Mucosa of descending colon (tissue), 3 donors: ENCODE data around the gene FTO. TPM values are rescaled to one million over a fixed set of nuclear protein-coding genes. Genes with fewer than 3 reads are reported as not detected.

ENCODE experiments used
- ATAC-seq: fragments of 200-7000 bp; cut with Tn5 transposase; one replicate; pipeline ENCODE4 v1.9.1; 2020; ENCODE audit warnings: mild to moderate bottlenecking, moderate library complexity
- DNase-seq, 3 donors: peaks; one replicate each; pipeline ENCODE4 v3.0.0-alpha.2; 2020
- H3K36me3 ChIP-seq: fragments of 200-600 bp; one replicate; pipeline ENCODE4 v1.8.0; 2021; ENCODE audit warnings: low read depth, mild to moderate bottlenecking
- H3K4me1 ChIP-seq: fragments of 200-600 bp; one replicate; pipeline ENCODE4 v1.8.0; 2021; ENCODE audit warnings: low read depth, mild to moderate bottlenecking
- H3K4me3 ChIP-seq: fragments of 200-600 bp; one replicate; pipeline ENCODE4 v1.8.0; 2021; ENCODE audit warnings: mild to moderate bottlenecking
- H3K9me3 ChIP-seq: fragments of 200-600 bp; one replicate; pipeline ENCODE4 v1.8.0; 2021; ENCODE audit warnings: mild to moderate bottlenecking
- intact Hi-C, 2 donors: fragments of 100-400 bp; cut with DNase I in 1 of 2; cut with micrococcal nuclease in 1 of 2; formaldehyde crosslinking; loops; one replicate each; pipeline versions ENCODE4 v1.11.0 to v1.11.1; 2022; cut with DNase I, micrococcal nuclease
- total RNA-seq, 3 donors: library from RNA; stranded (reverse); fragmentation: NEBNext Ultra II Directional in 2 of 3; extraction: Animal tissue kit (Norgen Biotek cat#: 25700) in 2 of 3; gene quantifications; one replicate each; pipeline versions ENCODE4 v1.2.1 to v1.2.4, GENCODE V29; 2021 to 2023
- TF ChIP-seq, protein P1 (sequence below): fragments of 200-600 bp; IDR thresholded peaks from one replicate; pipeline ENCODE4 v1.8.0; 2022; ENCODE audit warnings: antibody characterized with exemption, mild to moderate bottlenecking
- donor health status: DM: no; HTN: no; CAD: no; lungs with moderate emphysema.
- donor health status: DM: no; HTN: no; CAD: no.
- donor health status: DM: no; HTN: yes; CAD: no.

The FTO gene
- total RNA-seq, 3 donors from 2014 or later = 38.0 to 81.7 (median 39.1) TPM

DNA sequence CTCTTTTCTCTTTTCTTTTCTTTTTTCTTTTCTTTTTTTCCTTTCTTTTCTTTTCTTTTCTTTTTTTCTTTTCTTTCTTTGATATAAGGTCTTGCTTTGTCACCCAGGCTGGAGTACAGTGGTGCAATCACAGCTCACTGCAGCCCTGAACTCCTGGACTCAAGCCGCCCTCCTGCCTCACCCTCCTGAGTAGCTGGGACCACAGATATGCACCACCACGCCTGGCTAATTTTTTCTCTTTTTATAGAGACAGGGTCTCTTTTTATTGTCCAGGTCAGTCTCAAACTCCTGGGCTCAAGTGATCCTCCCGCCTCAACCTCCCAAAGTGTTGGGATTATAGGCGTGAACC is 436.8 kb downstream of the FTO start:
- intact Hi-C loops = no loop called here

DNA sequence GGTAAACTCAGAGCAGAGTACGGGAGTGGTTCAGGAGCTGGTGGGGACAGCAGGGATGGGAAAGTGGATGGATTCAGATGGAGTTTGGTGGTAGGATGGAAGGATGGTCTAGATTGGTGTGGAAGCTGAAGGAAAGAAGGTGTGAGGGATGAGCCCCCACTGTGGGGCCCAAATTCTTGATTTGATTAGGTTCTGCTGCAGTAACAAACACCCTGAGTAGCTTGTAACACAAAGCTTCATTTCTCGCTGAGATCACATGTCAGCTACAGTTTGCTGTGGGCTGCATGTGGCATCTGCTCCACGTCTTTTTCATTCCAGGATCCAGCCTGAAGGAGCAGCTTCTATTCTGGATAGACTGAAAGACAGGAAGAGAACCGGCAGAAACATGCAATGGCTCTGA is 438.8 kb downstream of the FTO start:
- no peak overlapping the region for H3K4me3 ChIP-seq
- H3K4me1 ChIP-seq = no peaks in the 10 kb centered on the region
- intact Hi-C loops = no loop called here
- ATAC-seq (no peak), DNase-seq (no peak)
- no peaks in the 10 kb centered on the region for H3K9me3 ChIP-seq
- H3K36me3 ChIP-seq = no peaks in the 10 kb centered on the region
- TF ChIP-seq, protein P1, sequence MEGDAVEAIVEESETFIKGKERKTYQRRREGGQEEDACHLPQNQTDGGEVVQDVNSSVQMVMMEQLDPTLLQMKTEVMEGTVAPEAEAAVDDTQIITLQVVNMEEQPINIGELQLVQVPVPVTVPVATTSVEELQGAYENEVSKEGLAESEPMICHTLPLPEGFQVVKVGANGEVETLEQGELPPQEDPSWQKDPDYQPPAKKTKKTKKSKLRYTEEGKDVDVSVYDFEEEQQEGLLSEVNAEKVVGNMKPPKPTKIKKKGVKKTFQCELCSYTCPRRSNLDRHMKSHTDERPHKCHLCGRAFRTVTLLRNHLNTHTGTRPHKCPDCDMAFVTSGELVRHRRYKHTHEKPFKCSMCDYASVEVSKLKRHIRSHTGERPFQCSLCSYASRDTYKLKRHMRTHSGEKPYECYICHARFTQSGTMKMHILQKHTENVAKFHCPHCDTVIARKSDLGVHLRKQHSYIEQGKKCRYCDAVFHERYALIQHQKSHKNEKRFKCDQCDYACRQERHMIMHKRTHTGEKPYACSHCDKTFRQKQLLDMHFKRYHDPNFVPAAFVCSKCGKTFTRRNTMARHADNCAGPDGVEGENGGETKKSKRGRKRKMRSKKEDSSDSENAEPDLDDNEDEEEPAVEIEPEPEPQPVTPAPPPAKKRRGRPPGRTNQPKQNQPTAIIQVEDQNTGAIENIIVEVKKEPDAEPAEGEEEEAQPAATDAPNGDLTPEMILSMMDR = no peak

More for the DNA sequence above, 436.8 kb downstream of the FTO start:
- TF ChIP-seq, protein P1 = no peak
- no peak overlapping the region for H3K4me3 ChIP-seq
- ATAC-seq = no peak
- no peaks in the 10 kb centered on the region for H3K36me3 ChIP-seq
- no peak for DNase-seq
- no peaks in the 10 kb centered on the region for H3K4me1 ChIP-seq
- no peaks in the 10 kb centered on the region for H3K9me3 ChIP-seq

DNA sequence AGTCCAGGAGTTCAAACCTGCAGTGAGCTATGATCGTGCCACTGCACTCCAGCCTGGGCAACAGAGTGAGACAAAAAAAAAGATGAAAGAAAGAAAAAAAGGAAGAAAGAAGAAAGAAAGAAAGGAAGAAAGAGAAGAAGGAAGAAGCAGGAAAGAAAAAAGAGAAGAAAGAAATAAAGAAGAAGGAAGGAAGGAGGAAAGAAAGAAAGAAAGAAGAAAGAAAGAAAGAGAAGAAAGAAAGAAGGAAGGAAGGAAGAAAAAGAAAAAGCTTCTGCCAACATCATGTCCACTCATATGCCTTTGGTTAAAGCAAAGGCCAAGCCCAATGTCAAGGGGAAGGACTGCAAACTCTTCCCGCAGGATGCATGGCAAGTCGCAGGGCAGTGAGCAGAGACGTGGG is 439.5 kb downstream of the FTO start:
- no peak for ATAC-seq
- H3K4me1 ChIP-seq = no peaks in the 10 kb centered on the region

DNA sequence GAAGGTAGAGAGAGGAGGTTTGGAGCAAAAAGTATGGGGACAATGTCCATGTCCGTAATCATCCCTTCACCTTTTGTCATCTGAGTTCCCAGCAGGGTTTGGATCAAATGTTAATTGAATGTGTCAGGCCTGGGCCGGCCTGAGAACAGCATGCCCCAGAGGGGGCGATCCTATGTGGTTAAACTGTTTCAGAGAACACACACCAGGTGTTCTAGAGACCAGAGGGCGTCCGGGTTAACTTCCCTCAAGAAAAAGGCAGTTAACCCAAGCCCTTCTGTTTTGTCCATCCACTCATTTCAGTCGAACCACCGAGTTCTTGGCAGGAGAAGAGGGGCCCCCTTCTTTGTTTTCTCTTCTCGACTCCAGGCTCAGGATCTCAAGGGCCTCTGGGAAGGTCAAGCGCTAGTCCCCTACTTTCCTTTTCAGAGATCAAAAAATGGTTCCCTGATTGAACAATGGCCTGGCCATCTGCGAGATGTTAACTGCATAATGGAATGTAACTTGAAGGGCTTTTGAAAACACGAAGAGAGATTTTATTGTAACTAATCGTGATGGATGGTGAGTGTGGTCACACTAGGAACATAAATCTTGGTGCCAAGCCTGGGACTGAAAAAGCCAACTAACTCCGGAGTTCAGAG is 440.1 kb downstream of the FTO start:
- TF ChIP-seq, protein P1 = no peak
- H3K4me3 ChIP-seq = no peak overlapping the region
- H3K9me3 ChIP-seq = no peaks in the 10 kb centered on the region
- no peak for ATAC-seq
- no peaks in the 10 kb centered on the region for H3K36me3 ChIP-seq
- no peak for DNase-seq
- no peaks in the 10 kb centered on the region for H3K4me1 ChIP-seq
- intact Hi-C loops = no loop called here

More for the DNA sequence above, 439.5 kb downstream of the FTO start:
- Histone ChIP-seq H3K9me3 (no peaks in the 10 kb centered on the region), H3K36me3 (no peaks in the 10 kb centered on the region), H3K4me3 (no peak overlapping the region)
- DNase-seq = no peak
- TF ChIP-seq, protein P1 = no peak
- intact Hi-C loops = no loop called here

DNA sequence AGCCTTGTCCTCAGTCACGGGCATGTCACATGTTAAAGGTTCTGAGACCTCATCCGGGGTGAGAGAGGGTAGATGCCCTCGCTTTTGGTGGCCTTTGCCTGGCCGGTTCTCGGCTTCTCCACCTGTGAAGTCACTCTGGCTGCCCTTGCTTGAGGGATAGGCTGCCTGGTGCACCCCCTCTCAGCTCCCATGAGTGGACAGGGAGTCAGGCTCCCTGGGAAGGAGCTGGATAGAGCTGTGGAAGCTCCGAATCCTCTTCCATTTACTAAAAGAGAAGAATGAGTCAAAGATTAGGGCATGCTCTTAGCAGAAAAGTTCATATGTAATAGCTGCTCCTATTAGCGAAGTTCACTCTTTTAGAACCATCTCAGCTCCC is 440.6 kb downstream of the FTO start:
- Histone ChIP-seq H3K4me1 (no peaks in the 10 kb centered on the region), H3K4me3 (no peak overlapping the region), H3K36me3 (no peaks in the 10 kb centered on the region), H3K9me3 (no peaks in the 10 kb centered on the region)
- TF ChIP-seq, protein P1 = no peak
- intact Hi-C loops = no loop called here
- ATAC-seq (no peak), DNase-seq (no peak)

DNA sequence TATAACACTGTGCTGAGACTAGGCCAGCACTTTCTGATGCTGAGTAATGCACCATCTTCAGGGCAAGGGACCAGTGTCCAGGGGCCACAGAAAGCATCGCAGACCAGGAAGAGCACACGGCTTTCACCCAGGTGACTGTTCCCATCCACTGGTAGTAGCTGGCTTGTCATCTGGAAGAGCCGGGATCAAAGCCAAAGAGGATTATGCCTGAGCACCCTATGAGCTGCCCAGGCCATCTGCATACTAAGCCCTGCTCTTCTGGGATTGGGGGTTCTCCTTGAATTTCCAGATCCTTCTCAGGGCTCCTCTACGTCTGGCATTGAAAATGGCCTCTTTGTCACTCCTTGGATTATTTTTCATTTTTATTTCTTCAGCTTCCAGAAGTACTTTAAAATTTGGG is 441.9 kb downstream of the FTO start:
- intact Hi-C loops = no loop called here
- H3K4me1 ChIP-seq = no peaks in the 10 kb centered on the region
- ATAC-seq (no peak), DNase-seq (no peak)
- H3K36me3 ChIP-seq = no peaks in the 10 kb centered on the region
- H3K4me3 ChIP-seq = no peak overlapping the region
- TF ChIP-seq, protein P1 = no peak
- no peaks in the 10 kb centered on the region for H3K9me3 ChIP-seq
